ENCODE results near the gene ULK1. TPM values are rescaled to one million over a fixed set of nuclear protein-coding genes. Genes with fewer than 3 reads are reported as not detected.

The ULK1 gene
- total and polyA plus RNA-seq, 2 of the 13 experiments (the other 11 are each of a cell fraction or from before 2014, with no cell fraction given) = 2.8 to 10.1 TPM

GRCh38 chr12:131896080-131896810 lies 1.8 kb downstream of the ULK1 start (continued):
- TF ChIP-seq ZNF18 (CRISPR knock-in tag; IDR thresholded peaks at IDR 0.05; ENCODE audit: insufficient replicate concordance) = peak; percentile 66
- no peak for TF ChIP-seq E2F1 (CRISPR knock-in tag; IDR thresholded peaks at IDR 0.05)
- TF ChIP-seq REL (CRISPR knock-in tag; conservative IDR thresholded peaks at IDR 0.05) = no peak
- TF ChIP-seq HOXA3 (CRISPR knock-in tag; IDR thresholded peaks at IDR 0.05) = 0 out of 2 replicates have a peak, but pooled peaks have one; percentile 6
- no peak for TF ChIP-seq KIAA2018 (CRISPR knock-in tag; IDR thresholded peaks at IDR 0.05; ENCODE audit: borderline replicate concordance)
- peak; percentile 94 for TF ChIP-seq UBTF (CRISPR knock-in tag; IDR thresholded peaks at IDR 0.05)
- TF ChIP-seq BCL6 (CRISPR knock-in tag; IDR thresholded peaks at IDR 0.05) = 0 out of 2 replicates have a peak, but pooled peaks have one; percentile 33
- 0 out of 2 replicates have a peak, but pooled peaks have one; percentile 13 for TF ChIP-seq ZBTB10 (CRISPR knock-in tag; IDR thresholded peaks at IDR 0.05; ENCODE audit: borderline replicate concordance)
- TF ChIP-seq SKI (IDR thresholded peaks at IDR 0.05; ENCODE audit: partially characterized antibody) = peak; percentile 89
- peak; percentile 78 for TF ChIP-seq SALL1 (CRISPR knock-in tag; IDR thresholded peaks at IDR 0.05)
- peak; percentile 60 for TF ChIP-seq ZNF777 (CRISPR knock-in tag; IDR thresholded peaks at IDR 0.05)

Measured in HepG2 (cell line).